ENCODE results near the gene ZKSCAN7.

ZKSCAN7 gene

DNA sequence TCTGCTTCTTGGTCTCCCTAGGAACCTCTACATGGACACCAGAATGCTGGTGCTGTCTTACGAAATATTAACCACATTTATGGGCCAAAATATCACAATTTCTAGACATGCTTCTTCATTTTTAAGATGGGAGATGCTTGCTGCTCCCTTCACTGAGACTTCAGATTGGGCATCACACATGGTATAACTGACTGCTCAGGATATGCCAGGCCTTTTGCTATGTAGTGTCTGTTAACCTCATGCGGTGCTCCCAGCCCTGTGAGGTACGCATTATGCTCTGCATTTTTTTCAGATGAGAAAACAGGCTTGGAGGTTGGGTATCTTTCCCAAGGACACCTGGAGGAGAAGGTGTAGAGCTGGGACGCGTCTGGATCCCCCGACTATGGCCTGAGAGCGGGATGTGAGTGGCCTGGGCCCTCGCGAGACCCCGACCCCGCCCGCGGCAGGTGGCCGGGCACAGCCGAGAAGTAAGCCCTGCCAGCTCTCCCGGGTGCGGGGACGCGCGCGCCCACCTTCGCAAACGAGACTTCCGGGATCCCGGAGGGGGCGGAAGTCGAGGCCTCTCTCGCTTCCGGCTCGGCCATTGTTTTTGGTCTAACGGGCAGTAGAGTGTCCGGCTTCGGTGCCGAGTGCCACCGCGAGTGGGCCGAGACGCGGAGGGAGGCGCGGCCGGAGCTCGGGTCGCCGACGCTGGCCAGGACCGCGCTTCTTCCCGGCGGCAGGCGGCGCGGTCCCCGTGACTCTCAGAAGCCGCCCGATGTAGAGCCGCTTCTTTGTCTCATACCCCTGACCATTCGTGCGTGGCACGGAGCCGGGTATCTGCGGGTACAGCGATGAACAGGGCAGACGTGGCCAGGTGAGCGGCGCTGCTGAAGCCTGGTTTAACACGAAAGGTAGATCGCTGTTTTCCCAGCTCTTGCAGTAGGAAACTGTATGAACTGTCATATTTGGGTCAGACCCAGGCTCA, at the start of gene ZKSCAN7:
ZKSCAN7 (plus strand) TSS at position 568 of the 967 bp plus-strand sequence. CDS start 1,855 bp downstream, outside the sequence.
- Histone ChIP-seq H3K4me2 (peak within 1 kb of the TSS; percentile 55 to 84 (median 76)), H4K20me1 (no peaks in the 10 kb centered on the region), H3K36me3 (peaks cover 0 to 7% (median 0%) of the 10 kb centered on the region in 11 experiments; a peak in 1 of 22 replicates), H3K4me1 (peaks cover 0 to 13% (median 7%) of the 10 kb centered on the region in 10 experiments; a peak in 11 of 20 replicates), H3K9ac (peak within 1 kb of the TSS; percentile 54 to 71 (median 66)), H3K27ac (peak within 1 kb of the TSS; percentile 37 to 70 (median 67); a peak in 21 of 22 replicates), H3K9me3 (replicated peaks in 1 of 11) (peaks cover 15 to 79% (median 44%) of the 10 kb centered on the region in 11 experiments), H3K4me3 (peak within 1 kb of the TSS; percentile 52 to 71 (median 61)), H3K27me3 (peaks cover 5 to 18% (median 12%) of the 10 kb centered on the region in 11 experiments; a peak in 17 of 22 replicates)
- TF ChIP-seq Cebpa-rat (IDR thresholded peaks at IDR 0.05): no peak

GRCh38 chr3:44506556-44506955, 48.4 kb upstream of the ZKSCAN7 start:
- Histone ChIP-seq H3K4me1 (peaks cover 15 to 25% (median 20%) of the 10 kb centered on the region in 10 experiments), H3K36me3 (peaks cover 51 to 67% (median 64%) of the 10 kb centered on the region in 11 experiments), H4K20me1 (peaks cover 0 to 23% (median 0%) of the 10 kb centered on the region in 11 experiments; a peak in 4 of 22 replicates), H3K4me3 (no peak overlapping the region), H3K27me3 (no peaks in the 10 kb centered on the region), H3K9ac (no peak overlapping the region), H3K27ac (no peak overlapping the region), H3K4me2 (no peak overlapping the region), H3K9me3 (replicated peaks in 1 of 11) (peaks cover 61 to 73% (median 70%) of the 10 kb centered on the region in 11 experiments)
- TF ChIP-seq Cebpa-rat (IDR thresholded peaks at IDR 0.05): no peak

- no peak for TF ChIP-seq Cebpa-rat (IDR thresholded peaks at IDR 0.05)
- peaks cover 47 to 63% (median 60%) of the 10 kb centered on the region in 11 experiments for H3K36me3 ChIP-seq
- H3K9ac ChIP-seq: no peak overlapping the region
- H3K27ac ChIP-seq: no peak overlapping the region
- no peak overlapping the region for H3K4me3 ChIP-seq
- no peaks in the 10 kb centered on the region for H3K27me3 ChIP-seq
- H3K9me3 ChIP-seq (replicated peaks in 1 of 11): peaks cover 57 to 69% (median 66%) of the 10 kb centered on the region in 11 experiments
- H4K20me1 ChIP-seq: peaks cover 0 to 23% (median 0%) of the 10 kb centered on the region in 11 experiments; a peak in 4 of 22 replicates
- no peak overlapping the region for H3K4me2 ChIP-seq
- H3K4me1 ChIP-seq: peaks cover 19 to 29% (median 25%) of the 10 kb centered on the region in 10 experiments
These were observed 48.0 kb upstream of the ZKSCAN7 start for GRCh38 chr3:44506961-44507360.

- Histone ChIP-seq H3K9me3 (replicated peaks in 1 of 11) (peaks cover 34 to 44% (median 43%) of the 10 kb centered on the region in 11 experiments), H4K20me1 (peaks cover 0 to 23% (median 0%) of the 10 kb centered on the region in 11 experiments; a peak in 4 of 22 replicates), H3K27ac (peak overlapping the region in 9 of 11 experiments; percentile 81 to 89 (median 85); a peak in 17 of 22 replicates), H3K4me2 (peak overlapping the region; percentile 81 to 92 (median 86)), H3K36me3 (peaks cover 24 to 42% (median 38%) of the 10 kb centered on the region in 11 experiments), H3K4me1 (peaks cover 22 to 30% (median 27%) of the 10 kb centered on the region in 10 experiments), H3K4me3 (peak overlapping the region; percentile 85 to 100 (median 94)), H3K9ac (peak overlapping the region; percentile 87 to 97 (median 92)), H3K27me3 (no peaks in the 10 kb centered on the region)
- no peak for TF ChIP-seq Cebpa-rat (IDR thresholded peaks at IDR 0.05)
These were observed 45.5 kb upstream of the ZKSCAN7 start for GRCh38 chr3:44509393-44509921.

DNA sequence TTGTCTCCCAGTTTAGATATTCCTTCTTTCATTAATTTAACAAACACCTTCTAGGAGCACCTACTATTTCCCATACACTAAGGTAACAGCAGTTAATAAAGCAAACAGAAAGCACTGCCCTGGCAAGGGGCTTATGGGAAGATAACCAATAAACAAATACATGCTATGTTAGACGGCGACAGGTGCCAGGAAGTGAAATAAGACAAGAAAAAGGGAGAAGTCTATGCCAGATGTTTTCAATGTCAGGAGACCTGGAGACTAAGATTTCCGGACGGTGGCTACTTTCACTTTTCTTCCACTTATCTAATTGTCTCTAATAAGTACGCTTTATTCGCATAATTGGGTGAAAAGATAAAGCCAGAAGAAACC, 45.0 kb upstream of the ZKSCAN7 start:
- H4K20me1 ChIP-seq: peaks cover 0 to 23% (median 0%) of the 10 kb centered on the region in 11 experiments; a peak in 4 of 22 replicates
- peak overlapping the region; percentile 87 to 97 (median 92) for H3K9ac ChIP-seq
- no peaks in the 10 kb centered on the region for H3K27me3 ChIP-seq
- H3K27ac ChIP-seq: peak overlapping the region; percentile 81 to 89 (median 85)
- H3K4me3 ChIP-seq: peak overlapping the region; percentile 85 to 100 (median 94)
- TF ChIP-seq Cebpa-rat (IDR thresholded peaks at IDR 0.05): no peak
- H3K4me1 ChIP-seq: peaks cover 22 to 30% (median 27%) of the 10 kb centered on the region in 10 experiments
- H3K36me3 ChIP-seq: peaks cover 21 to 37% (median 34%) of the 10 kb centered on the region in 11 experiments
- peak overlapping the region; percentile 81 to 92 (median 86) for H3K4me2 ChIP-seq
- H3K9me3 ChIP-seq (replicated peaks in 1 of 11): peaks cover 29 to 39% (median 38%) of the 10 kb centered on the region in 11 experiments

DNA sequence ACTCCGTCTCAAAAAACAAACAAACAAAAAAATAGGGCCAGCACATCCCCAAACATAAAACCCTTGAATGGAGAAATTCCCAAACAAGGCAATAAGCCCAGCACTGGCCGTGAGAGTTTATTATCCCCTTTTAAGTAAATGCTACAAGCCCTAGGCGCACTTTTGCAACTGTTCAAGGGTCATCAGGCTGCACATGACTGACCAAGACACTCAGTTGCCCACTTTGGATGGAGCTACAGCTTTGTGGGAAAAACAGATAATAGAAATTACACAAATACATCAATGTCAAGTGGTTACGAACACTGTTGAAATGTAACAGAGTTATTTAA, 43.8 kb upstream of the ZKSCAN7 start:
- peaks cover 17 to 27% (median 25%) of the 10 kb centered on the region in 11 experiments for H3K9me3 ChIP-seq (replicated peaks in 1 of 11)
- peaks cover 25 to 34% (median 30%) of the 10 kb centered on the region in 10 experiments for H3K4me1 ChIP-seq
- H3K9ac ChIP-seq: peak overlapping the region; percentile 87 to 97 (median 92)
- H4K20me1 ChIP-seq: peaks cover 0 to 23% (median 0%) of the 10 kb centered on the region in 11 experiments; a peak in 4 of 22 replicates
- H3K27ac ChIP-seq: peak overlapping the region; percentile 81 to 89 (median 85); a peak in 21 of 22 replicates
- peaks cover 9 to 26% (median 22%) of the 10 kb centered on the region in 11 experiments for H3K36me3 ChIP-seq
- peak overlapping the region; percentile 66 to 88 (median 83) for H3K4me2 ChIP-seq
- no peak for TF ChIP-seq Cebpa-rat (IDR thresholded peaks at IDR 0.05)
- H3K4me3 ChIP-seq: peak overlapping the region; percentile 85 to 100 (median 94)
- no peaks in the 10 kb centered on the region for H3K27me3 ChIP-seq

GRCh38 chr3:44513513-44513912, 41.5 kb upstream of the ZKSCAN7 start:
- Histone ChIP-seq H3K4me2 (no peak overlapping the region), H4K20me1 (peaks cover 0 to 15% (median 0%) of the 10 kb centered on the region in 11 experiments; a peak in 5 of 22 replicates), H3K27me3 (no peaks in the 10 kb centered on the region), H3K9me3 (replicated peaks in 1 of 11) (peaks cover 0 to 4% (median 2%) of the 10 kb centered on the region in 11 experiments; a peak in 7 of 22 replicates), H3K36me3 (peaks cover 0 to 2% (median 0%) of the 10 kb centered on the region in 11 experiments; a peak in 1 of 22 replicates), H3K4me3 (no peak overlapping the region), H3K27ac (no peak overlapping the region), H3K9ac (no peak overlapping the region), H3K4me1 (peaks cover 38 to 57% (median 45%) of the 10 kb centered on the region in 10 experiments)
- no peak for TF ChIP-seq Cebpa-rat (IDR thresholded peaks at IDR 0.05)

DNA sequence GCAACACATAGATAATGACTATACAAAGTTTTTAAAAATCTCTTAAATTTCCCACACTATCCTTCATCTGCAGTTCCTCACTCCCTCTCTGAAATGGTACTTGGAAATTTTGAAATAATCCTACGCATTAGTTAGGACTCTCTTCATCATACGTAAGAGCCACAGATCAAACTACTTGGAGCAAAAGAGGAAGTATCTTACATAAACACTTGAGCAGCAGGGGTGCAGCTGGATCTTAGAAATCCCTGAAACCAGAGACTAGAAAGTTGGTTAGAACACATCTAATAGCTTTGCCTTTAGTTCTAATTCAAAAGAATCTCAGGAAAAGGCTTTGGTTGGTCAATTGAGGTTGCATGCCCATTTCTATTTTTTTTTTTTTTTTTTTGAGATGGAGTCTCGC, 38.8 kb upstream of the ZKSCAN7 start:
- Histone ChIP-seq H3K36me3 (no peaks in the 10 kb centered on the region), H3K4me2 (0 out of 22 replicates have a peak overlapping the region, but pooled peaks of 1 of the 11 experiments have one; percentile 4), H3K4me3 (no peak overlapping the region), H3K4me1 (peaks cover 26 to 46% (median 33%) of the 10 kb centered on the region in 10 experiments), H3K9ac (no peak overlapping the region), H4K20me1 (no peaks in the 10 kb centered on the region; a peak in 1 of 22 replicates), H3K27me3 (no peaks in the 10 kb centered on the region), H3K27ac (no peak overlapping the region), H3K9me3 (replicated peaks in 1 of 11) (no peaks in the 10 kb centered on the region)
- TF ChIP-seq Cebpa-rat (IDR thresholded peaks at IDR 0.05): no peak
